ENCODE data around the gene HMGXB3.

DNA sequence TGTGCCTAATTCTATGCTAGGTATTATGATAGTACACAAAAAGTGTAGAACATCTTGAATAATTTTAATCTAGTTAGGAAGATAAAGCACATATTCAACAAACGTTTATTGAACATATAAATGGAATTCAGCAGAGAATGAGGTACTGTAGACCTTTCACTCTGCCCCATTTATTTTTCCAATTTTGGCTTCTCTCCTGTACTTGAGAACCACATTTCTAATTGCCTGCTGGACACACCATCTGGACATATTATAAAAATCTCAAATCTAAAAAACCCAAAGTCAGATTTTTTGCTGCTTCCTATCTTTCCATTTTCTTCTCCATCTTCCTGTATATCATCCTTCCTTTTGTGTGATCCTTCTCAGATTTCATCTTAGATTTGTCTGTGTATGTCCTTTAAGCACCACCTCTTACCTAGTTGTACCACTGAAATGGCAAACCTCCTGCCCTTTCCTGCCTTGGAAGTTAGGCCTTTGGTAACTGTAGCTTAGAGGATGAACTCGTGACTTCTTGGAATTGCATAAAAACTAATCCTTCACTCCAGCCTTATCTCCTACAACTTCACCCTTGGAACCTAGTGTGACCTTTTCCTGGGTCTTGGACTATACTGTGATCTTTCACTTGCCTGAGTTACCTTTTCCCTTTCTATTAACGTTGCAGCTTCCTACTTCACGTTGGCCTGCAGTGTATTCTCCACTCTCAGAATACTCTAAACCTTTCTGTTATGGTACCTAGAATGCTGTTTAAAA is 31.2 kb upstream of the HMGXB3 start:
- TF ChIP-seq, protein P1, sequence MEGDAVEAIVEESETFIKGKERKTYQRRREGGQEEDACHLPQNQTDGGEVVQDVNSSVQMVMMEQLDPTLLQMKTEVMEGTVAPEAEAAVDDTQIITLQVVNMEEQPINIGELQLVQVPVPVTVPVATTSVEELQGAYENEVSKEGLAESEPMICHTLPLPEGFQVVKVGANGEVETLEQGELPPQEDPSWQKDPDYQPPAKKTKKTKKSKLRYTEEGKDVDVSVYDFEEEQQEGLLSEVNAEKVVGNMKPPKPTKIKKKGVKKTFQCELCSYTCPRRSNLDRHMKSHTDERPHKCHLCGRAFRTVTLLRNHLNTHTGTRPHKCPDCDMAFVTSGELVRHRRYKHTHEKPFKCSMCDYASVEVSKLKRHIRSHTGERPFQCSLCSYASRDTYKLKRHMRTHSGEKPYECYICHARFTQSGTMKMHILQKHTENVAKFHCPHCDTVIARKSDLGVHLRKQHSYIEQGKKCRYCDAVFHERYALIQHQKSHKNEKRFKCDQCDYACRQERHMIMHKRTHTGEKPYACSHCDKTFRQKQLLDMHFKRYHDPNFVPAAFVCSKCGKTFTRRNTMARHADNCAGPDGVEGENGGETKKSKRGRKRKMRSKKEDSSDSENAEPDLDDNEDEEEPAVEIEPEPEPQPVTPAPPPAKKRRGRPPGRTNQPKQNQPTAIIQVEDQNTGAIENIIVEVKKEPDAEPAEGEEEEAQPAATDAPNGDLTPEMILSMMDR (IDR thresholded peaks at IDR 0.05 in 4 of 5, conservative IDR thresholded peaks at IDR 0.05 in 1 of 5) = no peak
- no peak for TF ChIP-seq POLR2A (IDR thresholded peaks at IDR 0.05)
